SU-DHL-6 (cell line): ENCODE results near the gene ROBO2.

ENCODE experiments used
- H2AFZ ChIP-seq: fragments of 200-600 bp; sonication (generic); 2 replicates; pipeline ENCODE4 v1.6.1; 2014; ENCODE audit warnings: low read depth, mild to moderate bottlenecking, moderate library complexity, mixed read lengths, antibody characterized with exemption, low read length; ENCODE audit not compliant: severe bottlenecking
- H3F3A ChIP-seq: fragments of 200-600 bp; shearing (Covaris generic); 2 replicates; pipeline ENCODE4 v1.6.0; 2016; ENCODE audit warnings: antibody characterized with exemption, mild to moderate bottlenecking; ENCODE audit not compliant: insufficient read depth
- H3K27ac ChIP-seq: fragments of 200-600 bp; sonication (generic); 2 replicates; pipeline ENCODE4 v1.5.1; 2016; ENCODE audit warnings: low read depth, mild to moderate bottlenecking, low read length, moderate library complexity, mixed read lengths
- H3K27me3 ChIP-seq: fragments of 200-600 bp; sonication (generic), shearing (Covaris generic); 2 replicates; pipeline ENCODE4 v1.6.0; 2014; ENCODE audit warnings: mild to moderate bottlenecking, low read length
- H3K36me3 ChIP-seq: fragments of 200-600 bp; sonication (generic); 2 replicates; pipeline ENCODE4 v1.6.1; 2014; ENCODE audit warnings: mild to moderate bottlenecking, low read length, mixed read lengths
- H3K4me2 ChIP-seq: fragments of 300-600, 200-600 bp; shearing (Covaris generic), sonication (generic); 2 replicates; pipeline ENCODE4 v1.6.0; 2014; ENCODE audit warnings: low read length, low read depth, mild to moderate bottlenecking; ENCODE audit not compliant: poor library complexity, severe bottlenecking
- H3K4me3 ChIP-seq: fragments of 200-600 bp; sonication (generic); 2 replicates; pipeline ENCODE4 v1.5.1; 2014; ENCODE audit warnings: antibody characterized with exemption, low read length, mild to moderate bottlenecking, mixed read lengths; ENCODE audit not compliant: insufficient read depth, poor library complexity, severe bottlenecking
- H3K79me2 ChIP-seq: fragments of 200-600 bp; sonication (generic); 2 replicates; pipeline ENCODE4 v1.6.1; 2014; ENCODE audit warnings: mild to moderate bottlenecking, low read length, moderate library complexity; ENCODE audit not compliant: insufficient read depth
- H3K9ac ChIP-seq: fragments of 200-600 bp; sonication (generic); 2 replicates; pipeline ENCODE4 v1.7.0; 2014; ENCODE audit warnings: mild to moderate bottlenecking, low read length
- H3K9me2 ChIP-seq: fragments of 200-600 bp; sonication (generic); replicated peaks from 2 replicates; pipeline ENCODE4 v1.6.1; 2014; ENCODE audit warnings: low read length; ENCODE audit not compliant: insufficient read depth
- H3K9me3 ChIP-seq: fragments of 200-600 bp; sonication (generic); 2 replicates; pipeline ENCODE4 v1.6.1; 2014; ENCODE audit warnings: low read length, mixed read lengths; ENCODE audit not compliant: insufficient read depth
- H4K20me1 ChIP-seq: fragments of 200-600 bp; sonication (generic); 2 replicates; pipeline ENCODE4 v1.6.1; 2014; ENCODE audit warnings: low read depth, mild to moderate bottlenecking, antibody characterized with exemption, low read length, moderate library complexity, mixed read lengths
- CTCF ChIP-seq: fragments of 200-600 bp; sonication (generic); IDR thresholded peaks from one replicate; pipeline ENCODE4 v1.5.1; 2017; ENCODE audit warnings: antibody characterized with exemption, mild to moderate bottlenecking, low read length, moderate library complexity; ENCODE audit not compliant: insufficient read depth, poor library complexity, severe bottlenecking
- EZH2phosphoT487 ChIP-seq: fragments of 200-600 bp; sonication (generic), shearing (Covaris generic); conservative IDR thresholded peaks from 2 replicates; pipeline ENCODE4 v1.6.1; 2018; ENCODE audit warnings: mild to moderate bottlenecking, antibody characterized with exemption, low read length, moderate library complexity, mixed read lengths

ROBO2 gene

DNA sequence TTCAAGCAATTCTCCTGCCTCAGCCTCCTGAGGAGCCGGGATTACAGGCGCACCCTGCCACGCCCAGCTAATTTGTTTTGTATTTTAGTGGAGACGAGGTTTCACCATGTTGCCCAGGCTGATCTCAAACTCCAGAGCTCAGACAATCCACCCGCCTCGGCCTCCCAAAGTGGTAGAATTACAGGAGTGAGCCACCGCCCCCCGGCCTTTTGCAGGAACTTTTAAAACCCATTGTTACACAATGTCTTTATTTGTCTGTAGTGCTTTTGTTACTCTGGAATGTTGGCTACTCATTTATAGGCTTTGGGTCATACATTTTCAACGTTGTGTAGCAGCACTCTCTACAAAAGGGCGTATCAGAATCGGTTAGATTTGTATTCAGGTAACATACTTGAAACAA lies 499.1 kb downstream of the ROBO2 start:
- Histone ChIP-seq H3K9me2 (no peaks in the 10 kb centered on the region), H3K4me2 (no peak overlapping the region), H3K27ac (no peak overlapping the region), H2AFZ (no peak overlapping the region), H3F3A (no peaks in the 10 kb centered on the region), H4K20me1 (no peaks in the 10 kb centered on the region), H3K9ac (no peak overlapping the region), H3K4me3 (no peak overlapping the region), H3K27me3 (no peaks in the 10 kb centered on the region), H3K9me3 (no peaks in the 10 kb centered on the region), H3K36me3 (no peaks in the 10 kb centered on the region), H3K79me2 (no peaks in the 10 kb centered on the region)
- TF ChIP-seq EZH2phosphoT487 (no peak), CTCF (no peak)

DNA sequence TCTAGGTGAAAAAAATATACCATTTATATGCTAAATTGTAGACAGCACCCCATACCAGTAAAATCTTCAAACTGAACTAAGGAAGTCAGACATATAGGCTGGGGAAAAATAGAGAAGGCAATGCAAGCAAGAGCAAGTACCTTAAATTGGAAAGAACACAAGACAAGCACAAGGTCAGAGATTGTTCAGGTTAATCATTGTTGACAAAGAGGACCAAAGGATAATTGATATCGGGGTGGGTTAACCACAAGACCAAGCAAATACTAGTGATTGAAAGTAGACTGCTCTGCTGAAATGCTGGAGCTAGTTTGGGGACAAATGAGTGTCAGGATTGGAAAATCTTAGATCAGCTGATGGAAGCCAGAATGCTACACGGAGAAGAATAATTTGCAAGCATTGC lies 499.8 kb downstream of the ROBO2 start:
- H2AFZ ChIP-seq, result no peak overlapping the region
- H3K4me2 ChIP-seq, result no peak overlapping the region
- no peaks in the 10 kb centered on the region for H3F3A ChIP-seq
- H3K27ac ChIP-seq, result no peak overlapping the region
- H3K4me3 ChIP-seq, result no peak overlapping the region
- no peaks in the 10 kb centered on the region for H3K27me3 ChIP-seq
- H3K9ac ChIP-seq, result no peak overlapping the region
- H3K36me3 ChIP-seq, result no peaks in the 10 kb centered on the region
- H3K79me2 ChIP-seq, result no peaks in the 10 kb centered on the region
- H3K9me3 ChIP-seq, result no peaks in the 10 kb centered on the region
- no peaks in the 10 kb centered on the region for H3K9me2 ChIP-seq
- no peak for TF ChIP-seq EZH2phosphoT487
- TF ChIP-seq CTCF, result no peak
- H4K20me1 ChIP-seq, result no peaks in the 10 kb centered on the region

DNA sequence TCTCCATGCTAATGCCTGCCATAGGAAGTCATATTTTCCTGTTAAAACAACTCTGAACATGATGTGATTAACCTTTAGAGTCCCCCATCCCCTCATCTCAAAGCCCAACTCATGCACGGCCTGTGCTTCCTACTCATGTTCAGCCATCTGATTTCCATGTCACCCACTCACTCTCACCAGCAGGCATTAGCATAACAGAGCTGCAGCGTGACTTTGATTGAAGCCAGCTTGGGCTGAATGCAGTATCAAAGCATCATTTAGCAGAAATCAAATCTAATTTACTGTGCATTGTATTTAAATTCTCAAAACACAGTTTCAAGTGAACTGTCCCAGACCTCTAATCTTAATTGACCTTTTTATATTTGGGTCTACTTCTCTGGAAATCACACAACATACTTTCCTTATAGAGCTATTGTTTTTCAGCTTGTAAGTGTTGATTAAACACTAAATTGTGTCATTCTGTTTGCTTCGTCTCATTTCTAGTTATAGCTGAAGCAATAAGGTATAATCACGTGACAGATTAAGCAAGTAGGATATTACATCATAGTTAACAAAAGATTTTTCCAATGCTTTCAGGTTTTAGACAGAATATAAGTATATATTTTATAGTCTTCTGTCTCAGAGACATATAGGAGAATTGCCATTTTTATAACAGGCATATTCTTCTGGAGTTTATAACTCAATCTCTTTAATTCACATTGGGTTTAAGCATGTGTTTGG lies 501.5 kb downstream of the ROBO2 start:
- Histone ChIP-seq H2AFZ (no peak overlapping the region), H3F3A (no peaks in the 10 kb centered on the region)

More for the DNA sequence above, 501.5 kb downstream of the ROBO2 start:
- H3K4me2 ChIP-seq, result no peak overlapping the region
- H3K9ac ChIP-seq, result no peak overlapping the region
- H3K27me3 ChIP-seq, result no peaks in the 10 kb centered on the region
- TF ChIP-seq EZH2phosphoT487, result no peak
- TF ChIP-seq CTCF, result no peak
- no peaks in the 10 kb centered on the region for H3K79me2 ChIP-seq
- H3K9me2 ChIP-seq, result no peaks in the 10 kb centered on the region
- H4K20me1 ChIP-seq, result no peaks in the 10 kb centered on the region
- H3K27ac ChIP-seq, result no peak overlapping the region
- H3K36me3 ChIP-seq, result no peaks in the 10 kb centered on the region
- H3K9me3 ChIP-seq, result no peaks in the 10 kb centered on the region
- no peak overlapping the region for H3K4me3 ChIP-seq
